HG03025 (cell line): Measurements from ENCODE around the gene PSMD12.
"Not testable (repeated sequence)": the region's sequence is repeated elsewhere in the genome, so short reads cannot be mapped to it uniquely, and the experiment has no call there.

Experiments
- ATAC-seq: cut with Tn5 transposase; IDR thresholded peaks from one replicate; pipeline ENCODE4 v1.9.1; 2021; ENCODE audit warnings: mild to moderate bottlenecking, moderate library complexity; ENCODE audit not compliant: unreplicated experiment, low FRiP score

Gene PSMD12

DNA sequence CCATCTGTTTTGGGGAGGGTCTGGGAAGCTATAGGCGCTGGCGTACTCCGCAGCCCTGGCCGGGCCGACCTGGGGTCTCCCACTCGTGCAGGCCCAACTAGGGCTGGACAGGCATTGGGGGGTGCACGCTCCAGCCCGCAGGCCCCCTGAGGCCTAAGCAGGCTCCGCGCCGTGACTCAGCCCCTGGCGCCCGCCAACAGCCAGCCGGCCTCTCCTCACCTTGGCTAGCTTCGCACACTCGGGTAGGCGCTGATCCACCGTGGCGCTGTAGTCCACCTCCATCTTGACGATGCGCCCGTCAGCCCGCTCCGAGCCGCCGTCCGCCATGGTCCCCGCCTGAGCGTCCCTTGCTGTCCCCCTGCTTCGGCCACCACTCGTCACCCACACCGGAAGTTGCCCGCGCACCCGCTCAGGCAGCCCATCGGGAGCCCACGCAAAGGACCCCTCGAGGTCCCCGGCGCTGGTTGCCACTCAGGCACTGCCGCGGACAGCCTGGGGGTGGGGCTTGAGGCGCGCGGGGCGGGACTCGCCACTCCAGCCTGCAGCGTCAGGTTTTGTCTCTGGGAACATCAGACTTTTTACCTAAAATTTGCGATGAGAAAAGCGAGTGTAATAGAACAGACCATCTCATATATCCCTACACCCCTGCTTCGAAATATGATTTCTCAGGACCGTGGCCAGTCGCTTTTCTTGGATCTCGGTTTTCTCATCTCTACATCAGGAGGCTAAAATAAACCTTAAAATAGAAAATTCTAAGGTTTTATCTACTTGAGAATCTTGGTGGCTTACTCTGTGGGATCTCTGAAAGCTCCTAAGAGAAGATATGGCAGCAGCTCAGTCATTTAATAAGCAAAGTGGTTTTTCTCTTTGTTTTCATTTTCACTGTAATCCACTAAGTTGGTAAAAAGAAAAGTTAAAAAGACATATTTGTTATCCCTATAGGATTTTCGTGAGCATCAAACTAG, at the start of gene PSMD12:
Gene PSMD12 (minus strand): TSS at position 385 of the 965 bp plus-strand sequence. CDS start 58 bp downstream, at position 327.
- peak; percentile 67 for ATAC-seq

DNA sequence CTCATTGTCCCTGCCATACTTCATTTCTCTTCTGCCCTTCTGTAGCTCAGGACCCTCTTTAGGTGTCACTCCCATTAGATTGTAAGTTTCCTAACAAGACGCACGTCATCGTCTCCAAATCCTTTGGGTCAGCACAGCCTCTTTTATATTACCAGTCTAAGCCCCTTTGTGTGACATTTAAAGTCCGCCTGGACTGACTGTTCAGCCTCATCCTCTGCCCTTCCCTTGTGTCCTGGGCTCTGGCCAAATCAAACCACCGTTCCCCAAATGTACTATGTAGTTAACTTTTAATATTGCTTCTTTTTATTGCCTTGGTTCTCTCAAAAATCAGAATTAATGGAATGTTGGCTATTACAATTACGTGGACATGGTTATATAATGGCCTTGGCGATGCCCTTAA, 48.9 kb upstream of the PSMD12 start:
- ATAC-seq = no peak

DNA sequence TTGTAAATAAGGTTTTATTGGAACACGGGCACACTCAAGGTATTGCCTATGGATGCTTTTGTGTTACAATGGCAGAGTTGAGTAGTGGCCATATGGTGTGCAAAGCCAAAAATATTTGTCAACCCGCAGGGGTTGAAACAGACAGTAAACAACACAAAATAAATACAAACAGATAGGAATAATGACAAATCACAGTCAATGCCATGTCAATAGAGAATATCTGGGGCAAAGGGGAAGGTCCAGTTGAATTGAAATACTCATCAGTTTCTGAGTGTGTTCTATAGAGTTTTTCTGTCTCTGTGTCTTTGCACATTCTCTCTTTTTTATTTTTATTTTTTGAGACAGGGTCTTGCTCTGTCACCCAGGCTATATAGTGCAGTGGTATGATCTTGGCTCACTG, 48.2 kb upstream of the PSMD12 start:
- no peak for ATAC-seq

DNA sequence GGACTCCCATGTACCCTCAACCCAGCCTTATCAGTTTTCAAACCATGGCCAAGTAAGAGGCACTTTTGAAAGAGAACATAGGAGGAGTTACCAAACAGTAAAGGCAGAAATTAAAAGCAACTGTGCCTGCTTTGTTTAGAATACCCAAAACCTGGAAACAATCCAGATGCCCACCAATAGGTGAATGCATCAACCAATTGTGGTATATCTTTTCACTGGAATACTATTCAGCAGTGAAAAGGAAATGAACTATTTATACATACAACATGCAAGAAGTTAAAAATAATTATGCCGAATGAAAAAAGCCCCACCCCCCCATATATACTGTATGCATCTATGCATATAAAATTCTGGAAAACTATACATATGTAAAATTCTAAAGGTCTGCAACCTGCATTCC, 47.8 kb upstream of the PSMD12 start:
- ATAC-seq = no peak

DNA sequence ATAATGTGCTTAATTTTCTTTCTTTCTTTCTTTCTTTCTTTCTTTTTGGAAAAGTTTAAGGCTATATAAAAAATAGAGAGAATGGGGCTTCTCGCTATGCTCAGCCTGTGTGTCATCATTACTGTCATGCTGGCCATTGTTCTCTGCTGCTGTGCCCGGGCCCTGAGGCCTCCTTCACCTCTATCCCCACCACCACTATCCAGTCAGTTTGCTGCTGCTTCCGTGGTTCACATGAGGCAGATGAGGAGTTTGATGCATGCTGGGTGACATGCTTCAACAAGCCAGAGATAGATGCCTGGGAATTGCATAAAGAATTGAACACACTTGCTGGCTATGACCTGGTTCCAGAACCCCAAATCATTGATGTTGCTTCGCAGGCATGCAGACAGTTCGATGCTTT, 47.0 kb upstream of the PSMD12 start:
- ATAC-seq = no peak

DNA sequence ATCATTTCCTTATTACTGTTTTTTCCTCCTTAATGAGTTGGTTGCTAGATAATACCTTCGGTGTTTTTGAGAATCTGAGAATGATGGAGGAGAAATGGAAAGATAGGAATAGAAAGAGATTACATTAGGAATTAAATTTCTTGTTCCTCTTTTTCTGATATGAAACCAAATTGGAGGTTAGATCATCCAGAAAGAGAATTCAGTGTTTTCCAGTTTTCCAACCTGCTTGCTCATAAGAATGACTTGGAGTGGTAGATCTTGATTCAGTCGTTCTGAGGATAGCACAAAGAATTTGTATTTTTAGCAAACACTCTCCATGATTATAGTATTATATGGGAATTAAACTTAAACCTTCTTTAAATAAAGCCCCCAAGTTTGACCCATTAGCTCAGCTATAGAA, 46.6 kb upstream of the PSMD12 start:
- no peak for ATAC-seq

DNA sequence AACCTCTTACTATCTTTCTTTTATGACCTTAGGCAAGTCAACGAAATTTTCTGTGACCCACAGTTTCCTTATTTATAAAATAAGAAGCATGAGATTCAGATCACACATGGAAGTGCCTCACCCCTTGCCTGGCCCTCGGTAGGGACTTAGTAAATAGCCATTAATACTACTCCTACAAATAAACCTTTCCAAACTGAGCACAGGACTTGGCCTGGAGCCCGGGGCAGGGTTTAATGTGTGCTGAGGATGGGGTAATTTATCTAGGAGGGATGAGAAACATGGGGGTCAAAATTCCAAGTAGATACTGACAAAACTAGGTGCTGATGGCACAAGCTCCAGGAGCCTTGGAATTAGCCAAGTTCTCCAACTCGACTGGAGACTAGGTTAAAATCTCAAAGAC, 45.7 kb upstream of the PSMD12 start:
- ATAC-seq = no peak

DNA sequence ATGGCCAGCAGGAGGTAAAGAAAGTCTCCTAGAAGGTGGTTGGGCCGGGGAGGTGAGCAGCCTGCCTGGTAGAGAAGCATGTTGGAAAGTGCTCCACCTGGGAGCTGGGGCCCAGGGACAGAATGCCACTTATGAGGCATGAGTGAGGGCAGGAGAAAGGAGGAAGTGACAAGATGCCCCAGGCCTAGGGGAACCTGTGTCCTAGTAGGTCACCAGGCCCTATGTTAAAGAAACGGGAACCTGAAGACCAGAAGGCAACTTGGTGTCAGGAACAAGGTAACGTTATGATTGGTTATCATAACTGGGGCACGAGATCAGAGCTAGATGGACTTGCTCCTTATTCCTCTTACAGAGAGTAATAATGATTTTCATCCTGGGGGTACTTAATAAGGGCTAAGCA, 45.0 kb upstream of the PSMD12 start:
- no peak for ATAC-seq

DNA sequence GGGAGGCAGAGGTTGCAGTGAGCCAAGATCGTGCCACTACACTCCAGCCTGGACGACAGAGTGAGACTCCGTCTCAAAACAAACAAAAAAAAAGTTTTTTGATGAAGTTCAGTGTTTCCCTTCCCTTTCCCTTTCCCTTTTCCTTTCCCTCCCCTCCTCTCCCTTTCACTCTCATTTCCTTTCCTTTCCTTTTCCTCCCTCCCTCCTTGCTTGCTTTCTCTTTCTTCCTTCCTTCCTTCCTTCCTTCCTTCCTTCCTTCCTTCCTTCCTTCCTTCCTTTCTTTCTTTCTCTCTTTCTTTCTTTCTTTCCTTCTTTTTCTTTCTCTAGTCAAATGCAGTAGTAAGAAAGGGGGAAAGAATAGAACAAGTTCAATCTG, 42.1 kb upstream of the PSMD12 start:
- not testable (repeated sequence) for ATAC-seq

DNA sequence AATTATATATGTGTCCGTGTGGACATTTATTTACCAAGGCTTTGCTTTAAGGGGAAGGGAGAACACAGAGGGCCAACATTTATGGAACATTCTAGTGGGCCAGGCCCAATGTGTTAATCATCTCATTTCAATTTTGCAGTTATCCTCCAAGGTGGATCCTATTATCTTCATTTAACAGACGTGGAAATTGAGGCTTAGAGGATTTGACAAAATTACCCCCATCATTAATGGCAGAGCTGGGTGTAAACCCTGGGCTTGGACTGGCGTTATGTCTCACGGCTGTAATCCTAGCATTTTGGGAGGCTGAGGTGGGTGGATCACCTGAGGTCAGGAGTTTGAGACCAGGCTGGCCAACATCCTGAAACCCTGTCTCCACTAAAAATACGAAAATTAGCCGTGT, 37.1 kb upstream of the PSMD12 start:
- ATAC-seq = no peak

DNA sequence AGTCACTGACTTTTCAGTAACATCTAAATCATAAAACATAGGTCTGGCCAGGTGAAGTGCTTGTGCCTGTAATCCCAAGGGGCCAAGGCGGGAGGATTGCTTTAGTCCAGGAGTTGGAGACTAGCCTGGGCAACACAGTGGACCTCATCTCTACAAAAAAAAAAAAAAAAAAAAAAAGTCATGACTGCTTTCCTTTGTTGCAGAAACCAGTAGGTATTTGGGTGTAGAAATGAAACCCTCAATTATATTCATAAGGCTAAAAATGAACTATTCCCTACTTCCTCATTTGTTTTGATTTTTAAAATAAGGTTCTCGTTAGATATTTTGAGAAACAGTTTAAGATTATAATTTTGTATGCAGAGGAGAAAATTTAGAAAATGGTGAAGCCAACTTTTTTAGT, 36.7 kb upstream of the PSMD12 start:
- ATAC-seq = no peak

DNA sequence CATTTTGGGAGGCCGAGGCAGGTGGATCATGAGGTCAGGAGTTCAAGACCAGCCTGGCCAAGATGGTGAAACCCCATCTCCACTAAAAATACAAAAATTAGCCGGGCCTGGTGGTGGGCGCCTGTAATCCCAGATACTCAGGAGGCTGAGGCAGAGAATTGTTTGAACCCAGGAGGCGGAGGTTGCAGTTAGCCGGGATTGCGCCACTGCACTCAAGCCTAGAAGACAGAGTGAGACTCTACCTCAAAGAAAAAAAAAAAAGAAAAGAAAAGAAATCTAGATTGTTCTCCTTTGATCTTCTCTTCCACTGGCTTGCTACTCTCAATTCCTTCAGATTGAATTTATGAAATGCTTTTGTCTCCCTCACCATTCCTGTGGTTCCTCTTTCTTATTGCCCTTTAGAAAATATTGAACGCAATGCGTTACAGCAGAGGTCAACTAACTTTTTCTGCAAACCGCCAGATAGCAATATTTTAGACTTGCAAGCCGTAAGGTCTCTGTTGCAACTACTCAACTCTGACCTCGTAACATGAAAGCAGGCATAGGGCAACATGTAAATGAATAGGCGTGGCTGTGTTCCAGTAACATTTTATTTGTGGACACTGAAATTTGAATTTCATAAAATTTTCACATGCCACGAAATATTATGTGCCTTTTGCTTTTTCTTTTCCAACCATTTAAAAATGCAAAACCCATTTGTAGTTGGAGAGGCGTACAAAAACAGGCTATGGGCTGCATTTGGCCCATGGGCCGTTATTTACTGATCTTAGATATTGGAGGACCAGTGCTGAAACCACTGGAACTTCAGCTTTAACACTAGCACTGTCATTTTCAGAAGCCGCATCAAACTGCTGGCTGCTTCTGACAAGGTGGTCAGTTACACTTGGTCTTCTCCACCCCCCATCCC, 35.5 kb upstream of the PSMD12 start:
- ATAC-seq = no peak

DNA sequence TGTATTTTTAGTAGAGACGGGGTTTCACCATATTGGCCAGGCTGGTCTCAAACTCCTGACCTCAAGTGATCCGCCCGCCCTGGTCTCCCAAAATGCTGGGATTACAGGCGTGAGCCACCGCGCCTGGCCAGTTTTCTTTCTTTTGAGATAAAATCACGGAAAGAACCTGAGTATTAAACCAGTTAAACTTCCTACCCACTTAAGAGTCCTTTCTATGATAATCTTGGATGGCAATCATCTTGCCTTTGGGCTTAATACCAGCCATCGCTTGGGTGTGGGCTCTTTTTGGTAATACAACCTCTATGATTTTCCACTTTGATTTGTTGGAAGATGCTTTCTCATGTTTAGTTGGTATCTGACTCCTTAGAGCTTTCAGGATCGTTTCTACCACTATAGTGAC, 34.7 kb upstream of the PSMD12 start:
- no peak for ATAC-seq

DNA sequence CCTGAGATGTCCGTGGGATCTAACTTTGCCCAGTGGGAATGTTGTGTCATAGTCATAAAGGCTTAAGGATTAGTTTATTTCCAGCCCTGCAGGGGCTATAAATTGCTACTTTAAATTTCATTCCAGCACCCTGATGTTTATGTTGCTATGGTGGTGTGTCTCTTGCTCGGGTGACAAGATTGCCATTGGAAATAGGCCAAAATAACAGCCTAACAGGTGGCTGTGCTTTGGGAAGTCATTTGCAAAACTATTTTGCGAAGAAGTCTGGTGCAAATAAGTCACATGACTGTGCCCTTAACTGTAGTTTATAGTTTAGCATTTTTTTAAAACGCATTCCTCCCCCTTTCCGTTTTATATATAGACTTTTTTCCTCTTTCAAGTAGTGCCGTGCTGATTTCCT, 33.8 kb upstream of the PSMD12 start:
- ATAC-seq = no peak

DNA sequence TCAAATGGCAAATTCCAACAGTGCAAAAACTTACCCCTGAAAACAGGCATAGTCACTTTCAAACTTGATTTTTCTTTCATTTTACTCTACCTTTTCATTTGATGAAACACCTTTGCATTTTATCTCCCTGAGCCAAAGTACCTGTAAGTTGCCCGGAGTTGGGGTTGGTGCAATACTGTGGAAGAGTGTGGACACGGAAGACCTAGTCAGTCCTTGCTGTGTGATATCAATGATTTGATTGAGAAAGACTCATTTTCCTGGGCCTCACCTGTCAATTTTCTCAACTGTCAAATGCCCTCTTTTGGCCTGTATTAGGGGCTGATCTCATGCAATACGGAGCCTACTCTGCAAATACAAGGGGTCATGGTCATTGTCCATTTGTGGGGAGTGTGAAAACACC, 33.3 kb upstream of the PSMD12 start:
- ATAC-seq = no peak

DNA sequence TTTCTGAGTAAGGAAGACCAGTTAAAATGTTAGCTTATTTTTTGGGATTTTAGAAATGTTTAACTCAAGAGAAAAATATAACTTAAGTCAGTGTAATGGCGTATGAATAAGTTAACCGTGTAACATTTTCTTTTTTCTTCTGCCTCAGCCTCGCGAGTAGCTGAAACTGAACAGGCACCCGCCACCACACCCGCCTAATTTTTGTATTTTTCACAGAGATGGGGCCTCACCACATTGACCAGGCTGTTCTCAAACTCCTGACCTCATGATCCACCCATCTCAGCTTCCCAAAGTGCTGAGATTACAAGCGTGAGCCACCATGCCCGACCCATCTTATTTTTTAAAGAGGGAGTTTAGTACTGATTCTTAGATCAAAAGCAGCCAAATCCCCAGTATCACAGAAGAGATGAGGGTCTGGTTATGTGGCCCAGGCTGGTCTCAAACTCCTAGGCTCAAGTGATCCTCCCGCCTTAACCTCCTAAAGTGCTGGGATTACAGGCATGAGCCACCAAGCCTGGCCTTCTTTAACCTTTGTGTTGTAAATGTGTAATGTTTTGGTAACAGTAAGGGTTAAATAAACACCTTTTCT, 27.5 kb upstream of the PSMD12 start:
- ATAC-seq = no peak

DNA sequence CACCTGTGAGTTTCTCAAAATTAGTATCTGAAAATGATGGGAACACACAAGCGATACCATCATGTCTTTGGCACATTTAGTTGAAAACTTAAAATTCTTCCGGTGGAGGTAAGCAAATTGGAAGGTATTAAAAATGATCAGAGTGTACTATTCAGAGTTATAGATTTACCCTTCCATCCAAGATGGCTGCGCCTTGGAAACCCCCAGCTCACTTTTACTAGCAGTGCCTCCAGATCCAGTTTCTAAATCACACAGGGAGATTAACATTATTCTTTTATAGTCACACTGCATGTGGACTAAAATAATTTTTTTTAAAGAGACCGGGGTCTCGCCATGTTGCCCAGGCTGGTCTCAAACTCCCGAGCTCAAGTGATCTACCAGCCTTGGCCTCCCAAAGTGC, 25.7 kb upstream of the PSMD12 start:
- no peak for ATAC-seq

DNA sequence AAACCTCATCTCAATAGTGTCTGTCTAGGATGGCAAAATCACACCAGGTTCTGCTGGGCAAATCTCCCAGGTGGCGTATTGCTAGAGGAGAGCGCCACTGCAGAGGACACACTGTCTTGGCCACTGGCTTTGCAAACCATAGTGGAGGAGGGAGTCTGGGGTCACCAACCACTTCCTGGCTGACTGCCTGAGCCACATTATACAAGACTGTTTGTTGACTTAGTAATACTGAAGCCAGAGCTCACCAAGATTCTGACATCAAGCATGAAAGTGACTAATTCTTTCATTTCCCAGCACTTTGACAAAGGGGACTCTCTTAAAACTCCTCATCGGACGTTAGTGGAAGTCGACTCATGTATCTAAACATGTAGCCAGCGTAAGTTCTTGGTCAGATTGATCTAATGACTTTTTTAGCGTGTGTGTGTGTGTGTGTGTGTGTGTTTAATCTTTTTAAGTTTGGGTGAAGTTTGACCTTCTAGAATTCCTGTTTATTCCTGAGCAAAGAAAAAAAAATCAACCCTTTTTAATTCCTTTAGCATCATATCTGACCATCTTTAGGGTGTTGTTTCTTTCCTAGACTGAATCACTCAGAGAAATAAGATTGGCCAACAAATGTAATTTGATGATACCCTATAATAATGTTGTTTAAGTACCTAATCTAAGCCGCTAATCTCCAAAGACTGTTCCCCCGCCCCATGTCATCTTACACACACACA, 24.4 kb upstream of the PSMD12 start:
- peak; percentile 49 for ATAC-seq

DNA sequence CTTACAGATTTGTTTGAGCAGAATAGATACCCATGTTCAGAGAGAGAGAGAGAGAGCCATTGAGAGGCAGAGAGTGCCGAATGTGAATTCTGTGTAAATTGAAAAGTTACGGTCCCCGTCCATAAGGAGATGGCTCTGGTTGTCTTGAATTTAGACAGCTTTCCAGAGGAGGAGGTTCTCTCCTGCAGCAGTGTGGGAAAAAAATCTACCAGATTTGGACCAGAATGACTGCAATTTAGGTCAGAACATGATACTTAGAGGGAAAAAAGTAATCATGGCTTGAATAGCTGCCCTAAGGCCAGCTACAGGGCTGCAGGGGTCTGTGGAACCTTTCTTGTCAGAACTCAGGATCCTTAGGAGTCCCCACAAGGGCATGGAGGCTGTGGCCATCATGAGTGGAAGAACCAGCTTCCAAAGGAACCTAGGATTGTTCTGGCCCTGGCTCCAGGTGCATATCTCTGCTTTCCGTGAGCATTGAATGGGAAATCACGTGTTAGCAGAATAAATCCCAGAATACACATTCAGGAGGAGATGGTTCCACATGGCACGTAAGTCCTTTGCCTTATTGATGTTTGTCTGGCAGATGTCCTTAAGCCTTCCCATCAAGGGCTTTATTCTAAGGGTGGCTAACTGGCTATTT, 23.7 kb upstream of the PSMD12 start:
- ATAC-seq = no peak

DNA sequence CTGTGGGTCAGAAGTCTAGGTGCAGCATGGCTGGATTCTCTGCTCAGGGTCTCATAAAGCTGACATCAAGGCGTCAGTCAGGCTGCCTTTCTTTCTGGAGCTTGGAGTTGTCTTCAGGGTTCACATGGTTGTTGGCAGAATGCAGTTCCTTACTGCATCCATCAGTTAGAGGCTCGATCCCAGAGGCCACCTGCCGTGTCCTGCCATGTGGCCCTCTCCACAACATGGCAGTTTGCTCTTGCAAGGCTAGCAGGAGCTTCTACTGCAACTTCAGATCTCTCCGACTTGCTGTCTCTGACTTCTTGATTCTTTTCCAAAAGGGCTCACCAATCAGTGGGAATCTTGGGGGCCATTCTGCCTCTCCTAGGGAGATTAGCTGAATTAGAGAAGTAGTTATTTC, 22.6 kb upstream of the PSMD12 start:
- no peak for ATAC-seq
